A549 treated with DMSO at 1 μM for 4 hours (cell line): ENCODE results near the gene LRRC10B. TPM values are rescaled to one million over a fixed set of nuclear protein-coding genes. Genes with fewer than 3 reads are reported as not detected.

Experiments
- total RNA-seq: library from RNA; stranded (reverse); fragments of 200-300 nt; extraction: Qiagen RNA extraction; gene quantifications from 5 replicates; pipeline ENCODE4 v1.2.3, GENCODE V29; 2022; ENCODE audit warnings: low read depth

LRRC10B gene
- 0.10 to 0.23 TPM (median 0.14 TPM) in 5 replicates for total RNA-seq

GRCh38 chr11:61507962-61508861, at the start of gene LRRC10B:
LRRC10B (plus strand) TSS chr11:61508749; CDS start chr11:61508999, 250 bp downstream.

Other genes starting within 250 kb of the LRRC10B start
- 0.38 to 0.77 TPM (median 0.57 TPM) in 5 replicates for gene VWCE, start 213.4 kb upstream of the LRRC10B start, total RNA-seq
- gene DDB1, start 175.6 kb upstream of the LRRC10B start, total RNA-seq: 161 to 182 TPM (median 172 TPM) in 5 replicates
- 46.8 to 76.0 TPM (median 71.1 TPM) in 5 replicates for gene TKFC, start 175.5 kb upstream of the LRRC10B start, total RNA-seq
- gene CYB561A3, start 146.9 kb upstream of the LRRC10B start, total RNA-seq: 41.2 to 50.1 TPM (median 47.6 TPM) in 5 replicates
- gene TMEM138, start 146.4 kb upstream of the LRRC10B start, total RNA-seq: 75.0 to 125 TPM (median 111 TPM) in 5 replicates
- gene TMEM216, start 116.2 kb upstream of the LRRC10B start, total RNA-seq: 16.4 to 20.8 TPM (median 19.5 TPM) in 5 replicates
- 73.7 to 78.3 TPM (median 75.8 TPM) in 5 replicates for gene CPSF7, start 78.8 kb upstream of the LRRC10B start, total RNA-seq
- 36.8 to 52.5 TPM (median 44.7 TPM) in 5 replicates for gene SDHAF2, start 78.6 kb upstream of the LRRC10B start, total RNA-seq
- 0.92 to 1.2 TPM (median 1.1 TPM) in 5 replicates for gene SYT7, start 72.3 kb downstream of the LRRC10B start, total RNA-seq
- gene DAGLA, start 171.6 kb downstream of the LRRC10B start, total RNA-seq: 4.3 to 6.7 TPM (median 6.1 TPM) in 5 replicates
- gene MYRF, start 243.9 kb downstream of the LRRC10B start, total RNA-seq: 16.3 to 22.1 TPM (median 20.9 TPM) in 5 replicates